RWPE2 (cell line): ENCODE results near the gene ANKRD16.
A peak's percentile ranks its signal among the peaks of the same experiment; 100 is the strongest.

ENCODE experiments used
- ATAC-seq: fragments of 200-7000 bp; cut with Tn5 transposase; 3 replicates; pipeline ENCODE4 v1.9.1; 2021; ENCODE audit warnings: low read depth
- DNase-seq: peaks from one replicate; pipeline ENCODE4 v3.0.0-alpha.2; 2020; ENCODE audit warnings: low spot score
- H3K27ac ChIP-seq: fragments of 450-650 bp; 2 replicates; pipeline ENCODE4 v1.5.1; 2017; ENCODE audit warnings: mild to moderate bottlenecking; ENCODE audit not compliant: poor library complexity, severe bottlenecking
- H3K27me3 ChIP-seq: fragments of 250-450 bp; sonication (Bioruptor Pico); 2 replicates; pipeline ENCODE4 v1.5.1; 2021; ENCODE audit warnings: mild to moderate bottlenecking, moderate library complexity; ENCODE audit not compliant: insufficient read depth, poor library complexity, severe bottlenecking
- H3K36me3 ChIP-seq: fragments of 250-450 bp; sonication (Bioruptor Pico); 2 replicates; pipeline ENCODE4 v1.5.1; 2020; ENCODE audit warnings: low read depth, mild to moderate bottlenecking, moderate library complexity
- H3K4me1 ChIP-seq: fragments of 250-450 bp; sonication (Bioruptor Pico); 2 replicates; pipeline ENCODE4 v1.5.1; 2021; ENCODE audit warnings: mild to moderate bottlenecking, moderate library complexity; ENCODE audit not compliant: insufficient read depth, poor library complexity, severe bottlenecking
- H3K4me3 ChIP-seq: fragments of 250-450 bp; sonication (Bioruptor Pico); 2 replicates; pipeline ENCODE4 v1.5.1; 2021; ENCODE audit warnings: mild to moderate bottlenecking, moderate library complexity; ENCODE audit not compliant: severe bottlenecking
- H3K9me3 ChIP-seq: fragments of 250-450 bp; sonication (Bioruptor Pico); 2 replicates; pipeline ENCODE4 v1.5.1; 2021; ENCODE audit warnings: mild to moderate bottlenecking, moderate library complexity; ENCODE audit not compliant: severe bottlenecking
- TF ChIP-seq, protein P1 (sequence below): fragments of 450-650 bp; IDR thresholded peaks from one replicate; pipeline ENCODE4 v1.5.1; 2017; ENCODE audit warnings: mild to moderate bottlenecking, moderate library complexity; ENCODE audit not compliant: poor library complexity, severe bottlenecking

The ANKRD16 gene

DNA sequence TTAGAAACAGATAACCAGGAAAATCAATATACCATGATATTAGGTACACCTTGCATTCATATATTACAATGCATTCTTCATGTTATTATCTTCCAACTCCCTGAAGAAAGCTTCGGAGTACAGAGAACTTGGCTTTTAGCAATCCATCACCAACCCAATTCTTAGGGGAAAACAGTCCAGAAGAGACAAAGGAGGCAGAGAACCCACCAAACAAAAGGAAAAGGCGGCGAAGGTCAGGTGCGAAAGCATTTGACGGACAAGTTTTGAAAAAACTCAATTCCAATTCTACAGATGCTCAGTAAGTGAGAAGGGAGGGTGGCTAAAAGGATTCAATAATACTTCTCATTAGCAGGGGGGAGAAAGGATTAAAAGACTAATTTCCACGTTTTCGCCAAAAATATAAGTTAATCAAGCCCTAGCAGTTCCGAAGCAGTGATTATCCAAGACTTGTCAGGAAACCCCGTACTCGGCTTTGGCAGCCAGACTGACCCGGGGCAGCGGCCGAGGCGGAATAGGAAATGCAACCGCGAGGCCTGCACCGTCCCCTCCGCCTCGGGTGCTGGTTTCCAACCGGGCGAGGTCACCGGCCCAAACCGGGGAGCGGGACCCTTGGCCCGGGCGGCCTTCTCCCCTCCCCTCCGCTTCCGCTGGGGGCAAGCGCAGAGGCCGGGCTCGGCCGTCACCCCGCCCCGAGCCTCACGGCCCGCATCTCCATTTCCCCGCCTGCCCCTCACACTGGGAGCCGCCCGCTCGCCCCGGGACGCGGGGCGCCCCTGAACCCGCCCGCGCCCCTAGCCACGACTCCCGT, 77.2 kb downstream of the ANKRD16 start:
- H3K36me3 ChIP-seq = peaks cover 8% of the 10 kb centered on the region; the same call in 1 of the 2 replicates
- no peaks in the 10 kb centered on the region for H3K27me3 ChIP-seq
- ATAC-seq = peak; percentile 44
- H3K4me3 ChIP-seq = peak overlapping the region; percentile 72
- H3K27ac ChIP-seq = peak overlapping the region; percentile 81
- TF ChIP-seq, protein P1, sequence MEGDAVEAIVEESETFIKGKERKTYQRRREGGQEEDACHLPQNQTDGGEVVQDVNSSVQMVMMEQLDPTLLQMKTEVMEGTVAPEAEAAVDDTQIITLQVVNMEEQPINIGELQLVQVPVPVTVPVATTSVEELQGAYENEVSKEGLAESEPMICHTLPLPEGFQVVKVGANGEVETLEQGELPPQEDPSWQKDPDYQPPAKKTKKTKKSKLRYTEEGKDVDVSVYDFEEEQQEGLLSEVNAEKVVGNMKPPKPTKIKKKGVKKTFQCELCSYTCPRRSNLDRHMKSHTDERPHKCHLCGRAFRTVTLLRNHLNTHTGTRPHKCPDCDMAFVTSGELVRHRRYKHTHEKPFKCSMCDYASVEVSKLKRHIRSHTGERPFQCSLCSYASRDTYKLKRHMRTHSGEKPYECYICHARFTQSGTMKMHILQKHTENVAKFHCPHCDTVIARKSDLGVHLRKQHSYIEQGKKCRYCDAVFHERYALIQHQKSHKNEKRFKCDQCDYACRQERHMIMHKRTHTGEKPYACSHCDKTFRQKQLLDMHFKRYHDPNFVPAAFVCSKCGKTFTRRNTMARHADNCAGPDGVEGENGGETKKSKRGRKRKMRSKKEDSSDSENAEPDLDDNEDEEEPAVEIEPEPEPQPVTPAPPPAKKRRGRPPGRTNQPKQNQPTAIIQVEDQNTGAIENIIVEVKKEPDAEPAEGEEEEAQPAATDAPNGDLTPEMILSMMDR = no peak
- no peak for DNase-seq
- H3K9me3 ChIP-seq = no peaks in the 10 kb centered on the region
- H3K4me1 ChIP-seq = peaks cover 16% of the 10 kb centered on the region
